HFFc6 (cell line): Measurements from ENCODE around the gene SPAG4. TPM values are rescaled to one million over a fixed set of nuclear protein-coding genes. Genes with fewer than 3 reads are reported as not detected.

Experiments
- DNase-seq: peaks from one replicate; pipeline ENCODE4 v3.0.0-alpha.2; 2018
- H3K27ac Mint-ChIP-seq: 2 replicates; pipeline ENCODE4 v1.8.0; 2020; ENCODE audit warnings: mild to moderate bottlenecking, mixed read lengths
- H3K27me3 Mint-ChIP-seq: 2 replicates; pipeline ENCODE4 v1.8.0; 2021; ENCODE audit warnings: mild to moderate bottlenecking, moderate library complexity, mixed read lengths; ENCODE audit not compliant: insufficient read depth
- H3K36me3 Mint-ChIP-seq: 2 replicates; pipeline ENCODE4 v1.8.0; 2021; ENCODE audit warnings: low read depth, mixed read lengths
- H3K4me1 Mint-ChIP-seq: 2 replicates; pipeline ENCODE4 v1.8.0; 2020; ENCODE audit warnings: low read depth, mixed read lengths
- H3K4me3 Mint-ChIP-seq: 2 replicates; pipeline ENCODE4 v1.8.0; 2020; ENCODE audit warnings: mild to moderate bottlenecking, moderate library complexity, mixed read lengths
- H3K9me3 Mint-ChIP-seq: 2 replicates; pipeline ENCODE4 v1.8.0; 2020; ENCODE audit warnings: mild to moderate bottlenecking, mixed read lengths
- total RNA-seq, 6 experiments: library from RNA; stranded (reverse); fragmentation: NEBNext Ultra II Directional; extraction: Animal tissue kit (Norgen Biotek cat#: 25700); gene quantifications; 2 replicates in 1 of 6; 3 replicates in 5 of 6; pipeline ENCODE4 v1.2.3, GENCODE V29; 2021
- TF ChIP-seq, protein P1 (sequence below): fragments of 200-600 bp; sonication (generic); IDR thresholded peaks from 2 replicates; pipeline ENCODE4 v1.5.0; 2021; ENCODE audit warnings: antibody characterized with exemption, mild to moderate bottlenecking

The SPAG4 gene
- total RNA-seq, 6 experiments from 2014 or later: 2.2 to 3.6 (median 2.8) TPM

DNA sequence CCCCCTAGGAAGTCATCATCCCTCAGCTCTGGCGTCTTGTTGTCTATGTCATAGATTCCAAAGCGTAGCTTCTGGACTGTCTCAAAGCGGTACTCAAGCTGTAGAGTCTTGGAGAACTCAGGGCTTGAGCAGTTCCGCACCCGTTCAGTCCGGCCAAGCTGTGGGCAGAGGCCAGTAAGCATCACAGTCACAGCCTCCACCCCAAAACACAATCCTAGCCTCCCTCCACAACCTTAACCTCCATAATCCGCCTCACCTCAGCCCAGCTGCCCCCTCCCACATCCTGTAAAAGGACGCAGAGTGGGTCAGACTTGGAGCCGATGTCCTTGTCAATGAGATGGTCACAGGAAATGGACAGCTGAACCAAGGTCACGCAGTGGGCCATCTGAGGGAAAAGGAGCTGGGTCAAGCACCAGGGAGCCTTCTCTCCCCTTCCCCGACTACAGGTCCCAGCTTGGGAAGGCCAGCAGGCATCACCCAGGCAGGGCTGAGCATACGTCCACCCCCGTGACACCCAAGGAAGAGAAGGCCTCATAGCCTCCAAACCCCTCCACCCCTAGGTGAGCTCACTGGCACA is 17.0 kb downstream of the SPAG4 start:
- H3K36me3 Mint-ChIP-seq: peaks cover 15% of the 10 kb centered on the region; the same call in 1 of the 2 replicates
- TF ChIP-seq, protein P1, sequence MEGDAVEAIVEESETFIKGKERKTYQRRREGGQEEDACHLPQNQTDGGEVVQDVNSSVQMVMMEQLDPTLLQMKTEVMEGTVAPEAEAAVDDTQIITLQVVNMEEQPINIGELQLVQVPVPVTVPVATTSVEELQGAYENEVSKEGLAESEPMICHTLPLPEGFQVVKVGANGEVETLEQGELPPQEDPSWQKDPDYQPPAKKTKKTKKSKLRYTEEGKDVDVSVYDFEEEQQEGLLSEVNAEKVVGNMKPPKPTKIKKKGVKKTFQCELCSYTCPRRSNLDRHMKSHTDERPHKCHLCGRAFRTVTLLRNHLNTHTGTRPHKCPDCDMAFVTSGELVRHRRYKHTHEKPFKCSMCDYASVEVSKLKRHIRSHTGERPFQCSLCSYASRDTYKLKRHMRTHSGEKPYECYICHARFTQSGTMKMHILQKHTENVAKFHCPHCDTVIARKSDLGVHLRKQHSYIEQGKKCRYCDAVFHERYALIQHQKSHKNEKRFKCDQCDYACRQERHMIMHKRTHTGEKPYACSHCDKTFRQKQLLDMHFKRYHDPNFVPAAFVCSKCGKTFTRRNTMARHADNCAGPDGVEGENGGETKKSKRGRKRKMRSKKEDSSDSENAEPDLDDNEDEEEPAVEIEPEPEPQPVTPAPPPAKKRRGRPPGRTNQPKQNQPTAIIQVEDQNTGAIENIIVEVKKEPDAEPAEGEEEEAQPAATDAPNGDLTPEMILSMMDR: no peak

DNA sequence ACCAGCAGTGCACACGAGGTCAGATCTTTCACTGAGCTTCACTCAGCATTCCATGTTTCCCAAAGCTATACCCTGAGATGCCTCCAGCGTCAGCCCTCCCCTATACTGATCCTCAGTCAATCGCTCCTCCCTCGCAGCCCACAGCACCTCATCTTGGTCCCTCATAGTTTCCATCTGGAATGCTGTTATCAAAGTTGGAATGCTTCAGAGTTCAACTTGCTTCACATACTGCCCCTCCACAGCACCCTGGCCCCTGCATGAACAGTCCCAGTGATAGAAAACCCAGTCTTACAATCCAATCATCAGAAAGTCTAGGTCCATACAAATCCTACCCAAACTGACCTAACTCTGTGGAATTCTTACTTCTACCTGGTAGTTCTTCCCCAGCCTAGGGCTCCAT is 20.0 kb downstream of the SPAG4 start:
- Mint-ChIP-seq H3K4me1 (peaks cover 46% of the 10 kb centered on the region), H3K4me3 (no peak overlapping the region), H3K27ac (no peak overlapping the region), H3K9me3 (no peaks in the 10 kb centered on the region), H3K27me3 (no peaks in the 10 kb centered on the region; the same call in 1 of the 2 replicates), H3K36me3 (no peaks in the 10 kb centered on the region)
- no peak for DNase-seq
- TF ChIP-seq, protein P1: no peak

More for the DNA sequence above, 17.0 kb downstream of the SPAG4 start:
- Mint-ChIP-seq H3K27me3 (no peaks in the 10 kb centered on the region), H3K9me3 (no peaks in the 10 kb centered on the region), H3K27ac (no peak overlapping the region), H3K4me3 (no peak overlapping the region), H3K4me1 (peaks cover 18% of the 10 kb centered on the region)
- DNase-seq: no peak

GRCh38 chr20:35636095-35636494 is 20.5 kb downstream of the SPAG4 start:
- H3K4me1 Mint-ChIP-seq: peaks cover 49% of the 10 kb centered on the region
- no peak overlapping the region for H3K27ac Mint-ChIP-seq
- DNase-seq: no peak
- H3K9me3 Mint-ChIP-seq: no peaks in the 10 kb centered on the region
- TF ChIP-seq, protein P1: no peak
- no peak overlapping the region for H3K4me3 Mint-ChIP-seq
- H3K36me3 Mint-ChIP-seq: no peaks in the 10 kb centered on the region
- no peaks in the 10 kb centered on the region; the same call in 1 of the 2 replicates for H3K27me3 Mint-ChIP-seq

GRCh38 chr20:35637276-35637675 is 21.6 kb downstream of the SPAG4 start:
- TF ChIP-seq, protein P1: no peak
- no peaks in the 10 kb centered on the region; the same call in 1 of the 2 replicates for H3K27me3 Mint-ChIP-seq
- H3K27ac Mint-ChIP-seq: no peak overlapping the region
- H3K36me3 Mint-ChIP-seq: peaks cover under 1% of the 10 kb centered on the region; the same call in 1 of the 2 replicates
- peaks cover 49% of the 10 kb centered on the region for H3K4me1 Mint-ChIP-seq
- no peak for DNase-seq
- no peak overlapping the region for H3K4me3 Mint-ChIP-seq
- H3K9me3 Mint-ChIP-seq: no peaks in the 10 kb centered on the region

DNA sequence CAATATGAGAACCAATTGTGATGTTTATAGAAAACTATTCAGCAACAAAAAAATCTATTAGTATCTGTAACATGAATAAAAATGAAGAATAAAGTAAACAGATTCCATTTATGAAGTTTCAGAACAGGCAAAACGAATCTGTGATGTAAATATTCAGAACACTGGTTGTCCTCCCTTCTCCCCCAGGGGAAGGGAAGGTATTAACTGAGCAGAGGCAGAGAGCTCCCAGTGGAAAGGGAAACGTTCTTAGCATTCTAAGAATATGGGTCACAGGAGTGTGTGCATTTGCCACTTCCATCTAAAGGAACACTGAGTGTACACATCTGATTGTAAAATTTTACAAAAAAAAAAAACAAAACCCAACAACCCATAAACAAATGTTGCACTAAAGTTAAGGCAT is 23.1 kb downstream of the SPAG4 start:
- peak; percentile 27 for DNase-seq
- H3K36me3 Mint-ChIP-seq: peaks cover 13% of the 10 kb centered on the region; the same call in 1 of the 2 replicates
- H3K4me1 Mint-ChIP-seq: peaks cover 58% of the 10 kb centered on the region
- TF ChIP-seq, protein P1: no peak
- no peak overlapping the region; the same call in 1 of the 2 replicates for H3K27ac Mint-ChIP-seq
- H3K27me3 Mint-ChIP-seq: no peaks in the 10 kb centered on the region; the same call in 1 of the 2 replicates
- no peak overlapping the region for H3K4me3 Mint-ChIP-seq
- H3K9me3 Mint-ChIP-seq: no peaks in the 10 kb centered on the region
